Mucosa of descending colon (tissue), 3 donors: ENCODE results near the gene FMNL3. TPM values are rescaled to one million over a fixed set of nuclear protein-coding genes. Genes with fewer than 3 reads are reported as not detected.

Source experiments
- ATAC-seq: fragments of 200-7000 bp; cut with Tn5 transposase; one replicate; pipeline ENCODE4 v1.9.1; 2020; ENCODE audit warnings: mild to moderate bottlenecking, moderate library complexity
- DNase-seq, 3 donors: peaks; one replicate each; pipeline ENCODE4 v3.0.0-alpha.2; 2020
- H3K36me3 ChIP-seq: fragments of 200-600 bp; one replicate; pipeline ENCODE4 v1.8.0; 2021; ENCODE audit warnings: low read depth, mild to moderate bottlenecking
- H3K4me1 ChIP-seq: fragments of 200-600 bp; one replicate; pipeline ENCODE4 v1.8.0; 2021; ENCODE audit warnings: low read depth, mild to moderate bottlenecking
- H3K4me3 ChIP-seq: fragments of 200-600 bp; one replicate; pipeline ENCODE4 v1.8.0; 2021; ENCODE audit warnings: mild to moderate bottlenecking
- H3K9me3 ChIP-seq: fragments of 200-600 bp; one replicate; pipeline ENCODE4 v1.8.0; 2021; ENCODE audit warnings: mild to moderate bottlenecking
- CTCF ChIP-seq: fragments of 200-600 bp; IDR thresholded peaks from one replicate; pipeline ENCODE4 v1.8.0; 2022; ENCODE audit warnings: antibody characterized with exemption, mild to moderate bottlenecking
- intact Hi-C, 2 donors: fragments of 100-400 bp; cut with DNase I in 1 of 2; cut with micrococcal nuclease in 1 of 2; formaldehyde crosslinking; loops; one replicate each; pipeline versions ENCODE4 v1.11.0 to v1.11.1; 2022; cut with DNase I, micrococcal nuclease
- total RNA-seq, 3 donors: library from RNA; stranded (reverse); fragmentation: NEBNext Ultra II Directional in 2 of 3; extraction: Animal tissue kit (Norgen Biotek cat#: 25700) in 2 of 3; gene quantifications; one replicate each; pipeline versions ENCODE4 v1.2.1 to v1.2.4, GENCODE V29; 2021 to 2023
- donor health status: DM: no; HTN: no; CAD: no; lungs with moderate emphysema.
- donor health status: DM: no; HTN: no; CAD: no.
- donor health status: DM: no; HTN: yes; CAD: no.

Gene FMNL3
- total RNA-seq, 3 donors from 2014 or later = 4.2 to 13.4 (median 7.1) TPM

GRCh38 chr12:49658276-49658675, 48.9 kb downstream of the FMNL3 start:
- Histone ChIP-seq H3K4me3 (no peak overlapping the region), H3K9me3 (no peaks in the 10 kb centered on the region), H3K4me1 (peaks cover under 1% of the 10 kb centered on the region), H3K36me3 (no peaks in the 10 kb centered on the region)
- TF ChIP-seq CTCF = no peak
- intact Hi-C loops = no loop called here
- ATAC-seq = no peak
- no peak for DNase-seq

GRCh38 chr12:49655595-49656236, 51.5 kb downstream of the FMNL3 start:
- DNase-seq (no peak), ATAC-seq (no peak)
- intact Hi-C loops = no loop called here
- Histone ChIP-seq H3K36me3 (no peaks in the 10 kb centered on the region), H3K4me3 (no peak overlapping the region), H3K4me1 (no peaks in the 10 kb centered on the region), H3K9me3 (no peaks in the 10 kb centered on the region)
- no peak for TF ChIP-seq CTCF

- Histone ChIP-seq H3K4me3 (no peak overlapping the region), H3K36me3 (no peaks in the 10 kb centered on the region), H3K9me3 (no peaks in the 10 kb centered on the region), H3K4me1 (no peaks in the 10 kb centered on the region)
- no peak for DNase-seq
- TF ChIP-seq CTCF = no peak
- intact Hi-C loops = no loop called here
- no peak for ATAC-seq
These were observed 52.5 kb downstream of the FMNL3 start for GRCh38 chr12:49654715-49655114.

GRCh38 chr12:49652921-49653520, 54.2 kb downstream of the FMNL3 start:
- intact Hi-C loops = no loop called here
- Histone ChIP-seq H3K4me1 (no peaks in the 10 kb centered on the region), H3K4me3 (no peak overlapping the region), H3K36me3 (no peaks in the 10 kb centered on the region), H3K9me3 (no peaks in the 10 kb centered on the region)
- no peak for TF ChIP-seq CTCF
- DNase-seq = no peak
- no peak for ATAC-seq

GRCh38 chr12:49651855-49652254, 55.4 kb downstream of the FMNL3 start:
- no peaks in the 10 kb centered on the region for H3K36me3 ChIP-seq
- H3K4me1 ChIP-seq = no peaks in the 10 kb centered on the region
- H3K9me3 ChIP-seq = no peaks in the 10 kb centered on the region
- DNase-seq = no peak
- intact Hi-C loops = no loop called here
- no peak overlapping the region for H3K4me3 ChIP-seq
- no peak for ATAC-seq
- TF ChIP-seq CTCF = no peak
